Naive thymus-derived CD4-positive, alpha-beta T cell (primary cell): ENCODE data around the gene PPME1. TPM values are rescaled to one million over a fixed set of nuclear protein-coding genes. Genes with fewer than 3 reads are reported as not detected.
"Not testable (repeated sequence)": the region's sequence is repeated elsewhere in the genome, so short reads cannot be mapped to it uniquely, and the experiment has no call there.

Source experiments
- ATAC-seq: fragments of 150-1000 bp; cut with Tn5 transposase; 2 replicates; pipeline ENCODE4 v1.10.0; 2021; ENCODE audit warnings: mild to moderate bottlenecking, moderate library complexity
- CTCF ChIA-PET: fragments of 350-600 bp; sonication (Branson Sonifier 250); formaldehyde crosslinking; loops from one replicate; lab custom pipeline; 2021; ENCODE audit warnings: antibody characterized with exemption; lab: Charles Lee
- POLR2A ChIA-PET: fragments of 350-600 bp; sonication (Branson Sonifier 250); formaldehyde crosslinking; loops from one replicate; lab custom pipeline; 2021; ENCODE audit warnings: antibody characterized with exemption, inconsistent platforms; lab: Charles Lee
- DNase-seq, 9 donors: peaks; one replicate each; pipeline versions ENCODE4 v3.0.0 to v3.0.0-alpha.2; 2020 to 2022; ENCODE audit warnings: mixed read lengths in 1 of 9
- H3K27ac ChIP-seq: one replicate; pipeline ENCODE4 v1.7.0; 2013; ENCODE audit warnings: mild to moderate bottlenecking, low read depth, low read length, moderate library complexity
- H3K27me3 ChIP-seq, 2 donors: one replicate each; pipeline ENCODE4 v1.7.0; 2013; ENCODE audit warnings: low read length in 2 of 2, mild to moderate bottlenecking in 2 of 2, moderate library complexity in 2 of 2; ENCODE audit not compliant: control insufficient read depth in 2 of 2, insufficient read depth in 2 of 2
- H3K36me3 ChIP-seq, 3 experiments: 1 replicate in 2 of 3; 2 replicates in 1 of 3; pipeline ENCODE4 v1.7.0; 2013; ENCODE audit warnings: low read length in 3 of 3, mild to moderate bottlenecking in 3 of 3, moderate library complexity in 1 of 3; ENCODE audit not compliant: insufficient read depth in 3 of 3, control insufficient read depth in 2 of 3
- H3K4me1 ChIP-seq, 2 donors: one replicate each; pipeline ENCODE4 v1.7.0; 2013; ENCODE audit warnings: low read length in 2 of 2, mild to moderate bottlenecking in 2 of 2, moderate library complexity in 1 of 2; ENCODE audit not compliant: control insufficient read depth in 2 of 2, insufficient read depth in 2 of 2
- H3K4me3 ChIP-seq: 2 replicates; pipeline ENCODE4 v1.7.0; 2013; ENCODE audit warnings: mild to moderate bottlenecking, low read length
- H3K9me3 ChIP-seq, 3 experiments: 1 replicate in 2 of 3; 2 replicates in 1 of 3; pipeline ENCODE4 v1.7.0; 2013; ENCODE audit warnings: low read length in 3 of 3; ENCODE audit not compliant: control insufficient read depth in 2 of 3
- H3K27ac Mint-ChIP-seq, 9 donors: one replicate each; pipeline ENCODE4 v1.8.0; 2020 to 2022; ENCODE audit warnings: mixed read lengths in 9 of 9, mild to moderate bottlenecking in 8 of 9, moderate library complexity in 5 of 9, inconsistent platforms in 2 of 9
- H3K27me3 Mint-ChIP-seq, 5 donors: one replicate each; pipeline ENCODE4 v1.8.0; 2021 to 2022; ENCODE audit warnings: mixed read lengths in 5 of 5, mild to moderate bottlenecking in 1 of 5
- H3K36me3 Mint-ChIP-seq, 5 donors: one replicate each; pipeline ENCODE4 v1.8.0; 2020 to 2022; ENCODE audit warnings: mixed read lengths in 5 of 5, mild to moderate bottlenecking in 3 of 5, inconsistent platforms in 1 of 5
- H3K4me1 Mint-ChIP-seq, 7 donors: one replicate each; pipeline ENCODE4 v1.8.0; 2020 to 2022; ENCODE audit warnings: mixed read lengths in 7 of 7, mild to moderate bottlenecking in 3 of 7, inconsistent platforms in 1 of 7
- H3K4me3 Mint-ChIP-seq, 10 donors: one replicate each; pipeline ENCODE4 v1.8.0; 2020 to 2022; ENCODE audit warnings: mild to moderate bottlenecking in 10 of 10, mixed read lengths in 10 of 10, moderate library complexity in 6 of 10, inconsistent platforms in 2 of 10
- H3K9me3 Mint-ChIP-seq, 11 donors: one replicate each; pipeline ENCODE4 v1.8.0; 2020 to 2022; ENCODE audit warnings: mixed read lengths in 11 of 11, mild to moderate bottlenecking in 4 of 11, inconsistent platforms in 1 of 11, moderate library complexity in 1 of 11
- intact Hi-C, 2 donors: fragments of 100-400 bp; cut with micrococcal nuclease; formaldehyde crosslinking; loops; one replicate each; pipeline ENCODE4 v1.15.1; 2023
- polyA plus RNA-seq, 2 donors: library from polyadenylated mRNA; unstranded; fragments of 300-500 nt; fragmentation: Illumina TruSeq; gene quantifications; one replicate each; pipeline ENCODE4 v1.2.3, GENCODE V29; 2021
- total RNA-seq, 6 experiments: library from RNA in 5 of 6; stranded (reverse) in 5 of 6; gene quantifications; 1 replicate in 5 of 6; 2 replicates in 1 of 6; pipeline ENCODE4 v1.2.3 and lab custom pipeline; 2021 to 2026

PPME1 gene, protein sequence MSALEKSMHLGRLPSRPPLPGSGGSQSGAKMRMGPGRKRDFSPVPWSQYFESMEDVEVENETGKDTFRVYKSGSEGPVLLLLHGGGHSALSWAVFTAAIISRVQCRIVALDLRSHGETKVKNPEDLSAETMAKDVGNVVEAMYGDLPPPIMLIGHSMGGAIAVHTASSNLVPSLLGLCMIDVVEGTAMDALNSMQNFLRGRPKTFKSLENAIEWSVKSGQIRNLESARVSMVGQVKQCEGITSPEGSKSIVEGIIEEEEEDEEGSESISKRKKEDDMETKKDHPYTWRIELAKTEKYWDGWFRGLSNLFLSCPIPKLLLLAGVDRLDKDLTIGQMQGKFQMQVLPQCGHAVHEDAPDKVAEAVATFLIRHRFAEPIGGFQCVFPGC
- 10 to 100 TPM; 18.1 to 41.7 (median 20.2) TPM for total RNA-seq
- polyA plus RNA-seq = 10 to 100 TPM; 14.6 to 29.1 TPM
- 22.9 reads per million, percentile 53 among the genes with 10 or more reads in this experiment for total RNA-seq (lab: John Stamatoyannopoulos, UW)

DNA sequence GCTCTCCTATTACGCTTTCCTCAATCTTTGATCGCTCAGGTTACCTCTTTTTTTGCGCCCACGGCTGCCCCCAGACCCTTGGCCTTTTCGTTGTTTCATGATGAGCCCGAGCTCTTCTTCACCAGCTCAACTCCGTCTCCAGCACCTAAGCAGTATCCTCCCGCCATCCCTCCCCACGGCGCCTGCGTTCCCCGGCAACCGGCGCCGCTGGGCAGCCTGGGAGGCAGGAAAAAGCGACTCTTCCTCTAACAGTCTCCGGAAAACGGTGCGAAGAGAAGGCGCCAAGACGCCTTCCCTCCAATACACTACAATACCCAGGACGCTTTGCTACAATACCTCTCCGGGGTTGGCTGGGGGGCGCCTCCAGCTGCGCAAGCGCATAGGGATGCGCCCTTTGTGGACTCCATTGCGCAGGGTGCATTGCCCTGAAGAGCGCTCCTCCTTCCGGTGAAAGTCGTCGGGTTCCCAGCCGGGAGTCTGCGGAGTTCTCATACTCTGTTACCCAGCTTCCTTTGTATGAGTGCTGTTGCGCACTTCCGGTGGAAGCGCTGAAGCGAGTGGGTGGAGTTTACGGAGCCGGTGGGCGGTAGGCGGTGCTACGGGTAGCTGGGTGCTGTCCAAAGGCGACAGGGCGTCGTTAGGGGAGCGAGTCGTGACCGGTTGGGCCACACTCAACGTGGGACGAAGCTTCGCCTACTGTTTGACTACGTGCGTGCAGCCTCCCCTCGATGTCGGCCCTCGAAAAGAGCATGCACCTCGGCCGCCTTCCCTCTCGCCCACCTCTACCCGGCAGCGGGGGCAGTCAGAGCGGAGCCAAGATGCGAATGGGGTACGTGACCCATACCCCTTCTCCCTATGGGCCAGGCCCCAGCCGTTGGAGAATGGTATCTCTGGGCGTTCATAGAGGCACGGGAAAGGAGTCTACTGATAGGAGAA, at the start of gene PPME1, which contains the start of gene C2CD3:
Gene PPME1 (plus strand): TSS at position 596 of the 936 bp plus-strand sequence. CDS start 133 bp downstream, at position 729.
Gene C2CD3 (minus strand): TSS at position 309 of the 936 bp plus-strand sequence. CDS start 210 bp downstream, at position 99.
- Mint-ChIP-seq H3K4me3 (no peak within 1 kb of the TSS), H3K27ac (no peak within 1 kb of the TSS), H3K27me3 (no peaks in the 10 kb centered on the region), H3K4me1 (peaks cover 5 to 32% (median 18%) of the 10 kb centered on the region in 7 donors), H3K36me3 (peaks cover 0 to 26% (median 15%) of the 10 kb centered on the region in 5 donors), H3K9me3 (no peaks in the 10 kb centered on the region)
- peak within 1 kb of the TSS; percentile 76 for H3K27ac ChIP-seq
- peaks cover 0 to 21% (median 0%) of the 10 kb centered on the region in 3 experiments for H3K36me3 ChIP-seq
- ChIA-PET CTCF (interaction anchor here (0.6 to 0.7 kb wide), 2 partner anchors 85 to 283 kb away, joined by 3 read pairs; no protein-coding TSS in a partner anchor), POLR2A (interaction anchor here (0.6 to 2.2 kb wide), 18 partner anchors 9 to 1947 kb away, joined by 3 to 7 read pairs (median 4); partner anchors contain the start of genes LIPT2, RAB6A and UCP2)
- H3K4me3 ChIP-seq = peak within 1 kb of the TSS; percentile 73
- no peaks in the 10 kb centered on the region for H3K9me3 ChIP-seq
- peaks cover 30 to 32% of the 10 kb centered on the region in 2 donors for H3K4me1 ChIP-seq
- intact Hi-C loops = loop anchor here (1.0 to 10.0 kb wide), 25 partner anchors 61 to 1736 kb away; partner anchors contain the start of genes LIPT2 (in 2 of the 2), PGM2L1 (in 2 of the 2), POLD3 (in 2 of the 2) and RAB6A (in 2 of the 2)
- DNase-seq (peak; percentile 83 to 99 (median 98)), ATAC-seq (peak; percentile 96)
- no peaks in the 10 kb centered on the region for H3K27me3 ChIP-seq

GRCh38 chr11:74121804-74122203, 49.3 kb upstream of the PPME1 start:
- DNase-seq (no peak), ATAC-seq (no peak)
- no peaks in the 10 kb centered on the region for H3K4me1 Mint-ChIP-seq
- H3K27me3 Mint-ChIP-seq = no peaks in the 10 kb centered on the region
- Histone ChIP-seq H3K27me3 (no peaks in the 10 kb centered on the region), H3K27ac (no peak overlapping the region), H3K36me3 (peaks cover 0 to 14% (median 0%) of the 10 kb centered on the region in 3 experiments), H3K4me3 (no peak overlapping the region), H3K4me1 (no peaks in the 10 kb centered on the region), H3K9me3 (no peaks in the 10 kb centered on the region)
- POLR2A ChIA-PET = no interaction called here
- peaks cover 14 to 36% (median 26%) of the 10 kb centered on the region in 5 donors for H3K36me3 Mint-ChIP-seq
- H3K4me3 Mint-ChIP-seq = no peak overlapping the region
- intact Hi-C loops = no loop called here
- H3K27ac Mint-ChIP-seq = peak overlapping the region in 1 of 9 donors; percentile 16
- H3K9me3 Mint-ChIP-seq = peaks cover 0 to 7% (median 0%) of the 10 kb centered on the region in 11 donors
- CTCF ChIA-PET = no interaction called here

GRCh38 chr11:74123008-74123448, 48.1 kb upstream of the PPME1 start:
- no peak for ATAC-seq
- H3K36me3 Mint-ChIP-seq = peaks cover 14 to 27% (median 21%) of the 10 kb centered on the region in 5 donors
- peak overlapping the region in 2 of 9 donors; percentile 3 to 57 for H3K27ac Mint-ChIP-seq
- POLR2A ChIA-PET = no interaction called here
- no peak for DNase-seq
- H3K27me3 ChIP-seq = no peaks in the 10 kb centered on the region
- no peak overlapping the region for H3K4me3 Mint-ChIP-seq
- H3K4me1 ChIP-seq = no peaks in the 10 kb centered on the region
- H3K9me3 ChIP-seq = no peaks in the 10 kb centered on the region
- intact Hi-C loops = no loop called here
- H3K4me3 ChIP-seq = no peak overlapping the region
- CTCF ChIA-PET = no interaction called here
- H3K9me3 Mint-ChIP-seq = peaks cover 0 to 7% (median 0%) of the 10 kb centered on the region in 11 donors
- no peak overlapping the region for H3K27ac ChIP-seq
- H3K27me3 Mint-ChIP-seq = no peaks in the 10 kb centered on the region
- H3K36me3 ChIP-seq = peaks cover 0 to 14% (median 0%) of the 10 kb centered on the region in 3 experiments
- H3K4me1 Mint-ChIP-seq = no peaks in the 10 kb centered on the region

DNA sequence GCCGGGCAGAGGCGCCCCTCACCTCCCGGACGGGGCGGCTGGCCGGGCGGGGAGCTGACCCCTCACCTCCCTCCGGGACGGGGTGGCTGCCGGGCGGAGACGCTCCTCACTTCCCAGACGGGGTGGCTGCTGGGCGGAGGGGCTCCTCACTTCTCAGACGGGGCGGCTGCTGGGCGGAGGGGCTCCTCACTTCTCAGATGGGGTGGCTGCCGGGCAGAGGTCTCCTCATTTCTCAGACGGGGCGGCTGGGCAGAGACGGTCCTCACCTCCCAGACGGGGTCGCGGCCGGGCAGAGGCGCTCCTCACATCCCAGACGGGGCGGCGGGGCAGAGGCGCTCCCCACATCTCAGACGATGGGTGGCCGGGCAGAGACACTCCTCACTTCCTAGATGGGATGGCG, 42.0 kb upstream of the PPME1 start:
- intact Hi-C loops, H3K9me3 ChIP-seq, H3K9me3 Mint-ChIP-seq, POLR2A ChIA-PET, ATAC-seq, CTCF ChIA-PET, H3K27ac ChIP-seq, H3K4me3 ChIP-seq, H3K27me3 Mint-ChIP-seq, H3K4me1 ChIP-seq, H3K27me3 ChIP-seq, H3K27ac Mint-ChIP-seq, H3K4me1 Mint-ChIP-seq, H3K4me3 Mint-ChIP-seq, DNase-seq: not testable (repeated sequence)
- peaks cover 8 to 40% (median 36%) of the 10 kb centered on the region in 5 donors for H3K36me3 Mint-ChIP-seq
- H3K36me3 ChIP-seq = peaks cover 0 to 25% (median 0%) of the 10 kb centered on the region in 3 experiments

- Histone ChIP-seq H3K9me3 (no peaks in the 10 kb centered on the region), H3K4me1 (no peaks in the 10 kb centered on the region), H3K4me3 (no peak overlapping the region), H3K27ac (no peak overlapping the region), H3K36me3 (peaks cover 0 to 33% (median 0%) of the 10 kb centered on the region in 3 experiments), H3K27me3 (no peaks in the 10 kb centered on the region)
- Mint-ChIP-seq H3K4me1 (no peaks in the 10 kb centered on the region), H3K9me3 (peaks cover 0 to 5% (median 0%) of the 10 kb centered on the region in 11 donors), H3K4me3 (no peak overlapping the region), H3K27ac (no peak overlapping the region), H3K36me3 (peaks cover 12 to 55% (median 43%) of the 10 kb centered on the region in 5 donors), H3K27me3 (no peaks in the 10 kb centered on the region)
- POLR2A ChIA-PET = no interaction called here
- intact Hi-C loops = no loop called here
- ATAC-seq = no peak
- CTCF ChIA-PET = no interaction called here
- DNase-seq = no peak
Observed at GRCh38 chr11:74132833-74133232, 38.3 kb upstream of the PPME1 start.

- no peak overlapping the region for H3K4me3 ChIP-seq
- Mint-ChIP-seq H3K36me3 (peaks cover 12 to 61% (median 49%) of the 10 kb centered on the region in 5 donors), H3K27me3 (no peaks in the 10 kb centered on the region), H3K4me1 (no peaks in the 10 kb centered on the region), H3K9me3 (peaks cover 0 to 5% (median 0%) of the 10 kb centered on the region in 11 donors), H3K27ac (no peak overlapping the region), H3K4me3 (no peak overlapping the region)
- H3K36me3 ChIP-seq = peaks cover 0 to 39% (median 0%) of the 10 kb centered on the region in 3 experiments
- no peaks in the 10 kb centered on the region for H3K27me3 ChIP-seq
- H3K27ac ChIP-seq = no peak overlapping the region
- no peak for ATAC-seq
- DNase-seq = no peak
- no peaks in the 10 kb centered on the region for H3K9me3 ChIP-seq
- CTCF ChIA-PET = no interaction called here
- intact Hi-C loops = no loop called here
- no peaks in the 10 kb centered on the region for H3K4me1 ChIP-seq
- POLR2A ChIA-PET = no interaction called here
Observed at GRCh38 chr11:74133436-74133835, 37.7 kb upstream of the PPME1 start.
